AG04450 (cell line): Measurements from ENCODE around the gene ARHGAP26. TPM values are rescaled to one million over a fixed set of nuclear protein-coding genes. Genes with fewer than 3 reads are reported as not detected.

ENCODE experiments used
- CTCF ChIA-PET: fragments of 300-600, 350-600 bp; formaldehyde crosslinking; extraction: SDS; loops from one replicate; lab custom pipeline; 2022; ENCODE audit warnings: antibody characterized with exemption, inconsistent platforms; lab: Charles Lee
- POLR2A ChIA-PET: fragments of 350-600 bp; formaldehyde crosslinking; extraction: SDS; loops from one replicate; lab custom pipeline; 2021; ENCODE audit warnings: antibody characterized with exemption, inconsistent platforms; lab: Yijun Ruan, JAX
- DNase-seq: peaks from one replicate; pipeline ENCODE4 v3.0.0-alpha.2; 2011; ENCODE audit warnings: low read depth, low spot score
- H3K27ac ChIP-seq: one replicate; pipeline ENCODE4 v1.5.1; 2012; ENCODE audit warnings: low read depth, low read length, control low read depth
- H3K27me3 ChIP-seq: one replicate; pipeline ENCODE4 v1.6.0; 2012; ENCODE audit warnings: low read length; ENCODE audit not compliant: control insufficient read depth, insufficient read depth
- H3K4me3 ChIP-seq: 2 replicates; pipeline ENCODE4 v1.5.1; 2011; ENCODE audit warnings: mild to moderate bottlenecking, low read depth, low read length, control low read depth
- H3K9me3 ChIP-seq: 2 replicates; pipeline ENCODE4 v1.5.1; 2012; ENCODE audit warnings: low read length; ENCODE audit not compliant: control insufficient read depth, insufficient read depth
- polyA plus RNA-seq: library from polyadenylated mRNA; depleted of rRNA; stranded (reverse); fragments of >200 nt; gene quantifications from 2 replicates; pipeline ENCODE4 v1.2.3, GENCODE V29; 2011
- TF ChIP-seq, protein P1 (sequence below): IDR thresholded peaks from 2 replicates; pipeline ENCODE4 v1.5.1; 2011; ENCODE audit warnings: low read depth, low read length, control low read depth, inconsistent platforms

The ARHGAP26 gene
- polyA plus RNA-seq, 1 experiment, result 0.56 TPM

DNA sequence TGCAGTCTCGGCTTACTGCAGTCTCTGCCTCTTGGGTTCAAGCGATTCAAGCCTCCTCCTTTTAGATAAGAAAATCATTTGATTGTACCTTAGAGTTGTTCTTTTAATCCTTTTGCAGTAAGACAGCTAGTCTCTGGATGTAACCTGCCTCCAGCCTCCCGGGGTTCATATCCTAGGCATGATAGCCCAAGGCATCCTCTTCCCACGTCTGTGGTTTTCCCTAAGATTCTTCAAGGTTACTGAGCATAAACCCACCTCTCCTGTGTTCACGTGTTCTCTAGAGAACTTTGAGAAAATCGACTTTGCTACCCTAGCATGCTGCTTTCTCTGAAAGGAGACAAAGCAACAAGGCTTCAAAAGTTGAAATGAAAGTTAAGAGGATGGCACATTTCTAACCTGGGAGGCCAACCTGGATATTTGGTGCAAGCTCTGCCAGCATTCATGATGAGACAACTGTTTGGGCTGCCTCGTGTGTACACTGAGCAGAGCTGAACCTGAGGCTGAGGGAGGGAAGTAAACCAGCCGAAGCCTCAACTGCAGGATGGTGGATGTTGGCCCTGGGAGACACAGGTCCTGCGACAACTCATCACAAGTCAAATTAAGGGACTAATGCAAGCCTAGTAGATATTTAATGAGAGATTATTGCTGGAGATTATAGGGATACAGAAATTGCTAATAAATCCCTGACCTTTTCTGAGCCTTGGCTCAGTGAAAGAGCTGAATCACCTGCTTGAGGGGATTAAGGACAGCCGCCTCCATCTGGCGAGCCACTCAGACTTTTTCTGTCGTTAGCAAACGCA, 261.8 kb downstream of the ARHGAP26 start:
- CTCF ChIA-PET, result no interaction called here
- TF ChIP-seq, protein P1, sequence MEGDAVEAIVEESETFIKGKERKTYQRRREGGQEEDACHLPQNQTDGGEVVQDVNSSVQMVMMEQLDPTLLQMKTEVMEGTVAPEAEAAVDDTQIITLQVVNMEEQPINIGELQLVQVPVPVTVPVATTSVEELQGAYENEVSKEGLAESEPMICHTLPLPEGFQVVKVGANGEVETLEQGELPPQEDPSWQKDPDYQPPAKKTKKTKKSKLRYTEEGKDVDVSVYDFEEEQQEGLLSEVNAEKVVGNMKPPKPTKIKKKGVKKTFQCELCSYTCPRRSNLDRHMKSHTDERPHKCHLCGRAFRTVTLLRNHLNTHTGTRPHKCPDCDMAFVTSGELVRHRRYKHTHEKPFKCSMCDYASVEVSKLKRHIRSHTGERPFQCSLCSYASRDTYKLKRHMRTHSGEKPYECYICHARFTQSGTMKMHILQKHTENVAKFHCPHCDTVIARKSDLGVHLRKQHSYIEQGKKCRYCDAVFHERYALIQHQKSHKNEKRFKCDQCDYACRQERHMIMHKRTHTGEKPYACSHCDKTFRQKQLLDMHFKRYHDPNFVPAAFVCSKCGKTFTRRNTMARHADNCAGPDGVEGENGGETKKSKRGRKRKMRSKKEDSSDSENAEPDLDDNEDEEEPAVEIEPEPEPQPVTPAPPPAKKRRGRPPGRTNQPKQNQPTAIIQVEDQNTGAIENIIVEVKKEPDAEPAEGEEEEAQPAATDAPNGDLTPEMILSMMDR, result no peak
- POLR2A ChIA-PET, result interaction anchor here (0.6 kb wide), 1 partner anchor 32 kb away, joined by 3 read pairs; no protein-coding TSS in a partner anchor
- H3K27me3 ChIP-seq, result peaks cover 5% of the 10 kb centered on the region
- H3K9me3 ChIP-seq, result no peaks in the 10 kb centered on the region
- H3K4me3 ChIP-seq, result no peak overlapping the region
- DNase-seq, result no peak
- H3K27ac ChIP-seq, result no peak overlapping the region

DNA sequence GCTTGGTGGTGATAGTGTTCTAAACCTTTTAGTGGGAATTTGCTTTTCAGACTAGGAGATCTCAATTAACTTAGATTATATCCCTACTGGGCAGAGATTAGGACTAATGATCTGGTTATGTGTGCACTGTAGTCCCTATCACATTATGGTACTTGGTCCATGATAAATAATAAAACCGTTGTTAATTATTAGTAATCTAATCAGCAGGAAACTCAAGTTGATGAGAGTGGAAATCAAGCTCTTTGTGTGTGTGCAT, 262.3 kb downstream of the ARHGAP26 start:
- TF ChIP-seq, protein P1, result no peak
- H3K27ac ChIP-seq, result no peak overlapping the region
- CTCF ChIA-PET, result interaction anchor here (0.6 kb wide), 1 partner anchor 32 kb away, joined by 3 read pairs; no protein-coding TSS in a partner anchor
- no peak overlapping the region for H3K4me3 ChIP-seq
- H3K9me3 ChIP-seq, result no peaks in the 10 kb centered on the region
- DNase-seq, result no peak
- H3K27me3 ChIP-seq, result peaks cover 5% of the 10 kb centered on the region
- POLR2A ChIA-PET, result no interaction called here

DNA sequence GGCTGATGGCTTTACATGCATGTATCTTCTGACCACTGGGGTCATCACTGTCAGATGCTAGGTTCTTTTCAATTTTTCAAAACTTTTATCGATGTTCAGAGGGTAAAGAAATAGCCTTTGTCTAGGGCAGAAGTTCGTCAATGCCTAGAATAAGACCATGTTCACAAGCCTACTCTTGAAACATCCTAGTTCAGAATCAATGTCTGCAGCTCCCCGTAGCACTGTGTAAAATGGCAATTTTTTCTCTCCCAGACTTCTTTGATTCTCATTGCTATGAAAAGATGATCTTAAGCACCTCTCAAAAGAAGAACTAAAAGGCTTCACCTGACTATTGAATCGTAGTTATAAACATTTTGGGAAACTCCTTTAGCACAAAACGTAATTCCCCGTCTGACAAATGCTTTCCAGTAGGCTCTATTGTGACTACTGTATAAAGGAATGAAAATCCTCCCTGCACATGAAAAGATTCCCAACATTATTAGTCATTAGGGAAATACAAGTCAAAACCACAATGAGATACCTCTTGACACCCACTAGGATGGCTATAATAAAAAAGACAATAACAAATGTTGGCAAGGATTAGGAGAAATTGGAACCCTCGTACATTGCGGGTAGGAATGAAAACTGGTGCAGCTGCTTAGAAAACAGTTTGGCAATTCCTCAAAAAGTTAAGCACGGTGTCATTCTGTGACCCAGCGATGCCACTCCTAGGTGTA, 263.5 kb downstream of the ARHGAP26 start:
- Histone ChIP-seq H3K9me3 (no peaks in the 10 kb centered on the region), H3K4me3 (no peak overlapping the region), H3K27ac (no peak overlapping the region), H3K27me3 (peaks cover 5% of the 10 kb centered on the region)
- peak; percentile 81 for DNase-seq
- CTCF ChIA-PET, result no interaction called here
- POLR2A ChIA-PET, result no interaction called here
- TF ChIP-seq, protein P1, result no peak

DNA sequence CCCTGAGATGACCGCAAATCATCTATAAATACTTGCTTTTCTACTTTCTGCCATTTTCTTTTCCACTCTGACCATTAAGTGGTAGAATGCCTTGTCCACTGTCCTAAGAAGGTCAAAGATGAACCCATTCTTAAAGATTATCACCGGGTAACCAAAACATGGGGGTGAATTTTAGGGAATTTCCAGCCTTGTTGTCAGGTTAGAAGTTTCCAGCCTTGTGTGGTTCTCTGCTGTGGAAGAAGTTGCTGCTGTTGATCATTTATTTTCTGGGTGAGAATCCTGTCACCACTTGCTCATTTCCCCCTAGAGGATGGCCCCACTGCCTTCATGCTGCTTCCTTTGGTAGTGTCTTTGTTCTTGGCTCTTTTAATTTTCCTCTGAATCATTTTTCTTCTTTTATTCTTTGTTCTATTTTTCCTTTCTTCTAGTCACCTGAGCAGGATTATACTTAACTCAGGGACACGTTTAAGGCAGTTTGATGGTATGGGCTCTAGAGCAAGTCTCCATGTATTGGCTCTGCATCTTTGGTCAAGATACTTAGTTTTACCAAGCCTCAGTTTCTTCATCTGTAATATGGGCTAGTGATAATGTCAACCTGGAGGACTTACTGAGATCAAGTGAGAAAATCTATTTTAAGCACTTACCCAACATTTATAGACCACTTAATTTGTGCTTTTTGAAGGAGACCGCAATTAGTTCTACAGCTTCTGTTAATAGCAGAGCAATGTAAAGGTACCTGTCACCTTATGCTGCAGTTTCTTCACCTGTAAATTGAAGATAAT, 266.2 kb downstream of the ARHGAP26 start:
- CTCF ChIA-PET, result interaction anchor here (0.6 kb wide), 1 partner anchor 70 kb away, joined by 6 read pairs; no protein-coding TSS in a partner anchor
- TF ChIP-seq, protein P1, result no peak
- POLR2A ChIA-PET, result no interaction called here

More for the DNA sequence above, 266.2 kb downstream of the ARHGAP26 start:
- Histone ChIP-seq H3K9me3 (no peaks in the 10 kb centered on the region), H3K4me3 (no peak overlapping the region), H3K27ac (no peak overlapping the region), H3K27me3 (peaks cover 5% of the 10 kb centered on the region)
- DNase-seq, result no peak
